Measurements from ENCODE around the gene SS18L1.

Gene SS18L1

GRCh38 chr20:62190639-62191411 is 47.3 kb downstream of the SS18L1 start:
- no peak for DNase-seq (ENCODE audit: extremely low read depth, insufficient read length)
- H3K4me3 ChIP-seq (replicated peaks; ENCODE audit: low read depth, low read length), result no peak overlapping the region
- TF ChIP-seq CTCF (IDR thresholded peaks at IDR 0.05; ENCODE audit: insufficient read depth, low read length, poor library complexity, severe bottlenecking), result no peak
- H3K36me3 ChIP-seq (ENCODE audit: control insufficient read depth, insufficient read depth, low read length), result peaks cover 8% of the 10 kb centered on the region
- no peaks in the 10 kb centered on the region for H3K27me3 ChIP-seq (replicated peaks; ENCODE audit: control insufficient read depth, insufficient read depth, low read length)

- no peak for DNase-seq (ENCODE audit: extremely low read depth, insufficient read length)
- TF ChIP-seq CTCF (IDR thresholded peaks at IDR 0.05; ENCODE audit: insufficient read depth, low read length, poor library complexity, severe bottlenecking), result no peak
- no peaks in the 10 kb centered on the region for H3K27me3 ChIP-seq (replicated peaks; ENCODE audit: control insufficient read depth, insufficient read depth, low read length)
- H3K4me3 ChIP-seq (replicated peaks; ENCODE audit: low read depth, low read length), result no peak overlapping the region
- peaks cover 9% of the 10 kb centered on the region for H3K36me3 ChIP-seq (ENCODE audit: control insufficient read depth, insufficient read depth, low read length)
Measured at GRCh38 chr20:62191781-62192559, 48.4 kb downstream of the SS18L1 start.

- Histone ChIP-seq H3K4me3 (replicated peaks; ENCODE audit: low read depth, low read length) (no peak overlapping the region), H3K27me3 (replicated peaks; ENCODE audit: control insufficient read depth, insufficient read depth, low read length) (no peaks in the 10 kb centered on the region), H3K36me3 (ENCODE audit: control insufficient read depth, insufficient read depth, low read length) (peaks cover 10% of the 10 kb centered on the region)
- DNase-seq (ENCODE audit: extremely low read depth, insufficient read length), result no peak
- TF ChIP-seq CTCF (IDR thresholded peaks at IDR 0.05; ENCODE audit: insufficient read depth, low read length, poor library complexity, severe bottlenecking), result no peak
Measured at GRCh38 chr20:62192635-62193034, 49.1 kb downstream of the SS18L1 start.

- no peak for DNase-seq (ENCODE audit: extremely low read depth, insufficient read length)
- Histone ChIP-seq H3K36me3 (ENCODE audit: control insufficient read depth, insufficient read depth, low read length) (peaks cover 13% of the 10 kb centered on the region), H3K27me3 (replicated peaks; ENCODE audit: control insufficient read depth, insufficient read depth, low read length) (no peaks in the 10 kb centered on the region), H3K4me3 (replicated peaks; ENCODE audit: low read depth, low read length) (no peak overlapping the region)
- TF ChIP-seq CTCF (IDR thresholded peaks at IDR 0.05; ENCODE audit: insufficient read depth, low read length, poor library complexity, severe bottlenecking), result no peak
Measured at GRCh38 chr20:62193079-62194025, 49.8 kb downstream of the SS18L1 start.

- Histone ChIP-seq H3K4me3 (replicated peaks; ENCODE audit: low read depth, low read length) (no peak overlapping the region), H3K27me3 (replicated peaks; ENCODE audit: control insufficient read depth, insufficient read depth, low read length) (no peaks in the 10 kb centered on the region), H3K36me3 (ENCODE audit: control insufficient read depth, insufficient read depth, low read length) (peaks cover 17% of the 10 kb centered on the region)
- no peak for DNase-seq (ENCODE audit: extremely low read depth, insufficient read length)
- TF ChIP-seq CTCF (IDR thresholded peaks at IDR 0.05; ENCODE audit: insufficient read depth, low read length, poor library complexity, severe bottlenecking), result no peak
Measured at GRCh38 chr20:62195075-62195405, 51.5 kb downstream of the SS18L1 start.
